Caki2 (cell line): Measurements from ENCODE around the gene MRPS15. TPM values are rescaled to one million over a fixed set of nuclear protein-coding genes. Genes with fewer than 3 reads are reported as not detected.

Experiments used
- DNase-seq: peaks from one replicate; pipeline ENCODE4 v3.0.0-alpha.2; 2015; ENCODE audit warnings: low read depth
- in situ Hi-C: cut with HindIII; loops from 2 replicates; pipeline ENCODE4 v1.10.0; 2016; ENCODE audit warnings: low sequenced_read_pairs, low pct_unique_long_range_greater_than_20kb, mixed read lengths
- total RNA-seq: library from RNA; depleted of rRNA; stranded (reverse); fragments of >200 nt; shearing (Covaris generic); gene quantifications from 2 replicates; pipeline ENCODE4 v1.2.3, GENCODE V29; 2014; ENCODE audit warnings: low replicate concordance

MRPS15 gene
- total RNA-seq, 1 experiment from 2014 or later, result 88.1 TPM

- no peak for DNase-seq
- in situ Hi-C loops, result no loop called here
Measured at GRCh38 chr1:36442337-36442736, 21.8 kb downstream of the MRPS15 start.

GRCh38 chr1:36440646-36441045, 23.5 kb downstream of the MRPS15 start:
- no peak for DNase-seq
- in situ Hi-C loops, result no loop called here

GRCh38 chr1:36440044-36440443, 24.1 kb downstream of the MRPS15 start:
- DNase-seq, result no peak
- in situ Hi-C loops, result no loop called here

- in situ Hi-C loops, result no loop called here
- no peak for DNase-seq
Measured at GRCh38 chr1:36438715-36439114, 25.5 kb downstream of the MRPS15 start.

GRCh38 chr1:36436821-36437220, 27.4 kb downstream of the MRPS15 start:
- peak; percentile 44 for DNase-seq
- in situ Hi-C loops, result no loop called here

- in situ Hi-C loops, result no loop called here
- DNase-seq, result no peak
Measured at GRCh38 chr1:36433102-36433501, 31.1 kb downstream of the MRPS15 start.

- in situ Hi-C loops, result no loop called here
- DNase-seq, result peak; percentile 62
Measured at GRCh38 chr1:36432616-36433015, 31.6 kb downstream of the MRPS15 start.

GRCh38 chr1:36425791-36426190, 38.4 kb downstream of the MRPS15 start:
- DNase-seq, result no peak
- in situ Hi-C loops, result no loop called here

- in situ Hi-C loops, result no loop called here
- no peak for DNase-seq
Measured at GRCh38 chr1:36421649-36422048, 42.5 kb downstream of the MRPS15 start.

- in situ Hi-C loops, result no loop called here
- DNase-seq, result peak; percentile 74
Measured at GRCh38 chr1:36420836-36421317, 43.3 kb downstream of the MRPS15 start.

- in situ Hi-C loops, result no loop called here
- DNase-seq, result no peak
Measured at GRCh38 chr1:36420409-36420808, 43.8 kb downstream of the MRPS15 start.

- in situ Hi-C loops, result no loop called here
- no peak for DNase-seq
Measured at GRCh38 chr1:36419569-36419968, 44.6 kb downstream of the MRPS15 start.

GRCh38 chr1:36419140-36419539, 45.0 kb downstream of the MRPS15 start:
- DNase-seq, result no peak
- in situ Hi-C loops, result no loop called here

GRCh38 chr1:36417931-36418330, 46.3 kb downstream of the MRPS15 start:
- DNase-seq, result no peak
- in situ Hi-C loops, result no loop called here

GRCh38 chr1:36415661-36416326, 48.4 kb downstream of the MRPS15 start:
- in situ Hi-C loops, result no loop called here

GRCh38 chr1:36414384-36414783, 49.8 kb downstream of the MRPS15 start:
- in situ Hi-C loops, result no loop called here
- no peak for DNase-seq

More at GRCh38 chr1:36415661-36416326, 48.4 kb downstream of the MRPS15 start:
- no peak for DNase-seq

GRCh38 chr1:36411674-36412648, 52.2 kb downstream of the MRPS15 start:
- in situ Hi-C loops, result no loop called here
- peak; percentile 84 for DNase-seq

GRCh38 chr1:36408479-36408878, 55.7 kb downstream of the MRPS15 start:
- peak; percentile 33 for DNase-seq
- in situ Hi-C loops, result no loop called here

GRCh38 chr1:36406440-36406839, 57.7 kb downstream of the MRPS15 start:
- no peak for DNase-seq
- in situ Hi-C loops, result no loop called here
